Mesenchymal stem cell (in vitro differentiated cells and primary cell): Measurements from ENCODE around the gene PITPNM3.

Experiments
- DNase-seq: peaks from one replicate; pipeline ENCODE4 v3.0.0-alpha.2; 2013
- H2AFZ ChIP-seq: one replicate; pipeline ENCODE4 v1.6.1; 2013; ENCODE audit warnings: low read depth, mild to moderate bottlenecking, control low read depth, inconsistent platforms, low read length, moderate library complexity
- H2AK5ac ChIP-seq: 2 replicates; pipeline ENCODE4 v1.6.1; 2013; ENCODE audit warnings: low read length, moderate library complexity, mild to moderate bottlenecking, inconsistent platforms; ENCODE audit not compliant: severe bottlenecking
- H2BK120ac ChIP-seq: one replicate; pipeline ENCODE4 v1.6.1; 2013; ENCODE audit warnings: low read depth, mild to moderate bottlenecking, inconsistent platforms, low read length, moderate library complexity
- H2BK12ac ChIP-seq, 2 experiments: one replicate each; pipeline ENCODE4 v1.6.1; 2013; ENCODE audit warnings: inconsistent platforms in 2 of 2, low read length in 2 of 2, mild to moderate bottlenecking in 2 of 2, moderate library complexity in 2 of 2, control low read depth in 1 of 2
- H2BK15ac ChIP-seq: one replicate; pipeline ENCODE4 v1.6.1; 2013; ENCODE audit warnings: mild to moderate bottlenecking, low read depth, inconsistent platforms; ENCODE audit not compliant: poor library complexity, severe bottlenecking
- H2BK5ac ChIP-seq: 2 replicates; pipeline ENCODE4 v1.6.1; 2013; ENCODE audit warnings: low read depth, mild to moderate bottlenecking, low read length, control low read depth, inconsistent platforms; ENCODE audit not compliant: poor library complexity, severe bottlenecking
- H3K14ac ChIP-seq, 2 experiments: one replicate each; pipeline ENCODE4 v1.6.1; 2013; ENCODE audit warnings: inconsistent platforms in 2 of 2, low read length in 2 of 2, control low read depth in 1 of 2, mild to moderate bottlenecking in 1 of 2, moderate library complexity in 1 of 2
- H3K18ac ChIP-seq, 2 experiments: one replicate each; pipeline ENCODE4 v1.6.1; 2013; ENCODE audit warnings: inconsistent platforms in 2 of 2, low read length in 2 of 2, control low read depth in 1 of 2, low read depth in 1 of 2, mild to moderate bottlenecking in 1 of 2
- H3K23ac ChIP-seq, 2 experiments: one replicate each; pipeline ENCODE4 v1.6.1; 2013; ENCODE audit warnings: inconsistent platforms in 2 of 2, low read length in 2 of 2, mild to moderate bottlenecking in 2 of 2, moderate library complexity in 2 of 2, control low read depth in 1 of 2
- H3K27ac ChIP-seq: 2 replicates; pipeline ENCODE4 v1.5.1; 2013; ENCODE audit warnings: mild to moderate bottlenecking, moderate library complexity, low read length, control low read depth, inconsistent platforms; ENCODE audit not compliant: poor library complexity, severe bottlenecking
- H3K27me3 ChIP-seq, 2 experiments: 2 replicates each; pipeline versions ENCODE4 v1.6.1 to v1.7.0; 2013; ENCODE audit warnings: low read length in 2 of 2, mild to moderate bottlenecking in 2 of 2, moderate library complexity in 2 of 2, control low read depth in 1 of 2, inconsistent platforms in 1 of 2; ENCODE audit not compliant: control insufficient read depth in 1 of 2, insufficient read depth in 1 of 2
- H3K36me3 ChIP-seq, 2 experiments: 2 replicates each; pipeline versions ENCODE4 v1.6.1 to v1.7.0; 2013; ENCODE audit warnings: low read length in 2 of 2, control low read depth in 1 of 2, inconsistent platforms in 1 of 2, low read depth in 1 of 2, mild to moderate bottlenecking in 1 of 2; ENCODE audit not compliant: insufficient read depth in 2 of 2, control insufficient read depth in 1 of 2
- H3K4ac ChIP-seq, 2 experiments: one replicate each; pipeline ENCODE4 v1.6.1; 2013; ENCODE audit warnings: inconsistent platforms in 2 of 2, low read length in 2 of 2, mild to moderate bottlenecking in 2 of 2, moderate library complexity in 2 of 2, control low read depth in 1 of 2, low read depth in 1 of 2
- H3K4me1 ChIP-seq: 2 replicates; pipeline ENCODE4 v1.6.1; 2013; ENCODE audit warnings: low read depth, low read length, control low read depth; ENCODE audit not compliant: control insufficient read depth, insufficient read depth
- H3K4me2 ChIP-seq: 2 replicates; pipeline ENCODE4 v1.6.1; 2013; ENCODE audit warnings: low read length, mild to moderate bottlenecking, inconsistent platforms; ENCODE audit not compliant: poor library complexity, severe bottlenecking
- H3K4me3 ChIP-seq, 2 experiments: 2 replicates each; pipeline versions ENCODE4 v1.5.1 to v1.7.0; 2013; ENCODE audit warnings: low read length in 2 of 2, mild to moderate bottlenecking in 2 of 2, control low read depth in 1 of 2, low read depth in 1 of 2; ENCODE audit not compliant: insufficient read depth in 1 of 2
- H3K79me1 ChIP-seq: replicated peaks from 2 replicates; pipeline ENCODE4 v1.6.1; 2013; ENCODE audit warnings: mild to moderate bottlenecking, control low read depth, low read length, inconsistent platforms; ENCODE audit not compliant: poor library complexity, severe bottlenecking
- H3K9ac ChIP-seq: 2 replicates; pipeline ENCODE4 v1.7.0; 2013; ENCODE audit warnings: mild to moderate bottlenecking, low read length, moderate library complexity
- H3K9me3 ChIP-seq: 2 replicates; pipeline ENCODE4 v1.7.0; 2013; ENCODE audit warnings: mild to moderate bottlenecking, low read length; ENCODE audit not compliant: control insufficient read depth
- H4K8ac ChIP-seq: one replicate; pipeline ENCODE4 v1.6.1; 2013; ENCODE audit warnings: inconsistent platforms, mild to moderate bottlenecking, low read length, moderate library complexity
- H4K91ac ChIP-seq: one replicate; pipeline ENCODE4 v1.6.1; 2013; ENCODE audit warnings: mild to moderate bottlenecking, low read length, inconsistent platforms
- WGBS: methylation state at CpG from one replicate; pipeline ENCODE4 v1.1.7; 2013; ENCODE audit warnings: mixed read lengths; 5-methylcytosine and 5-hydroxymethylcytosine counted together

Gene PITPNM3

GRCh38 chr17:6425407-6425806 is 130.9 kb downstream of the PITPNM3 start:
- 92% methylated on average over 18 of the region's 18 CpGs for WGBS

DNA sequence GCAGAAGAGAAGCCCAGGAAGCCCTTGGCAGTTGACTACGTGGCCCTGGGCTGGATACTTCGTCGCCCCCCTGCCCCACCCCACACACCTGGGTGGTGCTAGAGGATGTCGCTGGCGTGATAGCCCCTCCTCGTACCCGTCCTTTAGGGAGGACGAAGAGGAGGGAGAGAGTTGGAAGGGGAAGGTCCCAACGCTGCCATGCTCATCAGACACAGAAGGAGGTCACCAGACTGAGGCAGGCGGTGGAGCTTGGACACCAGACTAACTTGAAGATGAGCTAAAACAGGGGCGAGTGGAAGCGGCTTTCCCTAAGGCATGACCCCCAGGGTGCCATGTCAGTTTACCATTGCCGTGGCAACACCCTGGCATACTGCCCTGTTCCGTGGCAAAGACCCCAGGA is 132.4 kb downstream of the PITPNM3 start:
- no peak overlapping the region for H4K8ac ChIP-seq

More at GRCh38 chr17:6425407-6425806, 130.9 kb downstream of the PITPNM3 start:
- no peak overlapping the region for H3K27ac ChIP-seq
- no peak overlapping the region for H3K9ac ChIP-seq
- no peak overlapping the region for H4K8ac ChIP-seq
- peaks cover 2% of the 10 kb centered on the region for H3K4me1 ChIP-seq
- H2BK5ac ChIP-seq, result no peak overlapping the region
- H2BK15ac ChIP-seq, result no peak overlapping the region
- peak overlapping the region; percentile 4 for H4K91ac ChIP-seq
- H3K4me2 ChIP-seq, result no peak overlapping the region
- no peak overlapping the region for H3K4me3 ChIP-seq
- H2BK120ac ChIP-seq, result no peak overlapping the region
- no peaks in the 10 kb centered on the region for H3K79me1 ChIP-seq
- H3K9me3 ChIP-seq, result no peaks in the 10 kb centered on the region
- no peak overlapping the region for H3K4ac ChIP-seq
- H3K14ac ChIP-seq, result no peak overlapping the region
- H3K18ac ChIP-seq, result no peak overlapping the region
- H3K36me3 ChIP-seq, result no peaks in the 10 kb centered on the region
- H2AFZ ChIP-seq, result no peak overlapping the region
- H2BK12ac ChIP-seq, result no peak overlapping the region
- peaks cover 10 to 15% of the 10 kb centered on the region in 2 experiments for H3K27me3 ChIP-seq
- DNase-seq, result no peak
- H2AK5ac ChIP-seq, result no peak overlapping the region
- no peak overlapping the region for H3K23ac ChIP-seq

DNA sequence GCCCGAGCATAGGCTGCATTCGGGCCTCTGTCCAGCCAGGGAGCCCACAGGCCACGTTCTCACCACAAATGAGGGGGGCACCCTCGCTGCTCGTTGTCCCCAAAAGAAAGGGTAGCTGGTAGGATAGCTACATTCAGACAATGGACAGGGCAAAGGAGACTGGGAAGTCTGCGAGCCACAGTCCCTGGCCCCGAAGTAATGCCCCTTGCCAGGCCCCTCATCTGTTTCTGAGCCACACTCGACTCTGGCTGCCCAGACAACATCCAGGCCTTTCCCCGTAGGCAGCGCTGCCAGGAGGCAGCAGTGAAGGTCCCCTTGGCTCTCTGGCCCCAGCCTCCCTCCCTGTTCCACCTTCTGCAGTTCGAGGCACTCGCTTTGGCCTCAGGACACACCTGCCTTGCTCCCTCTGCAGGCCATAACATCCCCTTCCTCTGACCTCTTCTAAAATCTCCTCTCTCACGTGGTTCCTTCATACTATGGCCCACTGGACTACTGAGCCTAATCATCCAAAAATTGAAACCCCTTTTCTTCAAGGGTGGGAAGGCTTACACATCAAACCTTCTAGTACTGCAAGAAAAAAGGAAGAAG is 133.6 kb downstream of the PITPNM3 start:
- Histone ChIP-seq H2AK5ac (no peak overlapping the region), H2BK120ac (no peak overlapping the region), H3K14ac (no peak overlapping the region), H3K4ac (no peak overlapping the region), H3K9me3 (no peaks in the 10 kb centered on the region), H2AFZ (no peak overlapping the region), H4K91ac (no peak overlapping the region), H3K4me2 (no peak overlapping the region), H2BK15ac (no peak overlapping the region), H3K18ac (no peak overlapping the region), H3K36me3 (no peaks in the 10 kb centered on the region), H3K79me1 (no peaks in the 10 kb centered on the region), H3K27ac (no peak overlapping the region), H3K4me1 (peaks cover 2% of the 10 kb centered on the region), H4K8ac (no peak overlapping the region), H3K9ac (no peak overlapping the region), H3K23ac (peak overlapping the region in 1 of 2 experiments; percentile 48), H2BK12ac (no peak overlapping the region), H3K27me3 (peaks cover 18 to 22% of the 10 kb centered on the region in 2 experiments), H2BK5ac (no peak overlapping the region), H3K4me3 (no peak overlapping the region)
- DNase-seq, result no peak
- 65% methylated on average over 13 of the region's 13 CpGs for WGBS

More for the DNA sequence above, 132.4 kb downstream of the PITPNM3 start:
- Histone ChIP-seq H3K27me3 (peaks cover 18 to 22% of the 10 kb centered on the region in 2 experiments), H3K4ac (no peak overlapping the region), H3K4me1 (peaks cover 2% of the 10 kb centered on the region), H3K79me1 (no peaks in the 10 kb centered on the region), H3K18ac (no peak overlapping the region), H2AK5ac (no peak overlapping the region), H3K23ac (no peak overlapping the region), H2BK5ac (no peak overlapping the region), H3K36me3 (no peaks in the 10 kb centered on the region), H4K91ac (no peak overlapping the region), H2BK120ac (no peak overlapping the region), H3K4me3 (no peak overlapping the region), H2BK15ac (no peak overlapping the region), H3K9me3 (no peaks in the 10 kb centered on the region), H3K27ac (no peak overlapping the region), H3K9ac (no peak overlapping the region), H3K14ac (no peak overlapping the region), H3K4me2 (no peak overlapping the region), H2BK12ac (no peak overlapping the region), H2AFZ (no peak overlapping the region)
- no peak for DNase-seq
- WGBS, result 84% methylated on average over 9 of the region's 14 CpGs

- H4K8ac ChIP-seq, result no peak overlapping the region
- DNase-seq, result peak; percentile 74
- no peaks in the 10 kb centered on the region for H3K4me1 ChIP-seq
- H2AFZ ChIP-seq, result no peak overlapping the region
- H3K27me3 ChIP-seq, result peaks cover 24 to 26% of the 10 kb centered on the region in 2 experiments
- H4K91ac ChIP-seq, result no peak overlapping the region
- no peak overlapping the region for H3K18ac ChIP-seq
- H3K4me2 ChIP-seq, result no peak overlapping the region
- no peak overlapping the region for H3K14ac ChIP-seq
- H3K9ac ChIP-seq, result no peak overlapping the region
- no peak overlapping the region for H2AK5ac ChIP-seq
- no peak overlapping the region for H3K27ac ChIP-seq
- H3K23ac ChIP-seq, result peak overlapping the region in 1 of 2 experiments; percentile 48
- H3K79me1 ChIP-seq, result no peaks in the 10 kb centered on the region
- H2BK12ac ChIP-seq, result no peak overlapping the region
- no peaks in the 10 kb centered on the region for H3K9me3 ChIP-seq
- 18% methylated on average over 11 of the region's 13 CpGs for WGBS
- no peak overlapping the region for H2BK120ac ChIP-seq
- H3K4me3 ChIP-seq, result no peak overlapping the region
- no peak overlapping the region for H2BK15ac ChIP-seq
- no peak overlapping the region for H3K4ac ChIP-seq
- no peaks in the 10 kb centered on the region for H3K36me3 ChIP-seq
- H2BK5ac ChIP-seq, result no peak overlapping the region
Measured at GRCh38 chr17:6421700-6422604, 134.4 kb downstream of the PITPNM3 start.
